Brain microvascular endothelial cell (primary cell): Measurements from ENCODE around the gene MMRN1.

ENCODE experiments used
- DNase-seq: peaks from one replicate; pipeline ENCODE4 v3.0.0-alpha.2; 2020
- H3K27ac ChIP-seq: fragments of 250-450 bp; sonication (Bioruptor Pico); 2 replicates; pipeline ENCODE4 v1.5.1; 2020; ENCODE audit warnings: mild to moderate bottlenecking, moderate library complexity
- H3K27me3 ChIP-seq: fragments of 250-450 bp; sonication (Bioruptor Pico); replicated peaks from 2 replicates; pipeline ENCODE4 v1.5.1; 2020; ENCODE audit warnings: mild to moderate bottlenecking
- H3K36me3 ChIP-seq: fragments of 250-450 bp; sonication (Bioruptor Pico); replicated peaks from 2 replicates; pipeline ENCODE4 v1.5.1; 2020; ENCODE audit warnings: mild to moderate bottlenecking
- H3K4me3 ChIP-seq: 2 replicates; pipeline ENCODE4 v1.5.1; 2011; ENCODE audit warnings: low read depth, mild to moderate bottlenecking, control low read depth, low read length, moderate library complexity
- in situ Hi-C: cut with HindIII; loops from 2 replicates; pipeline ENCODE4 v1.10.0; 2017; ENCODE audit warnings: low sequenced_read_pairs, low pct_ligation_motif_present
- TF ChIP-seq, protein P1 (sequence below): IDR thresholded peaks from 2 replicates; pipeline ENCODE4 v1.5.1; 2011; ENCODE audit warnings: low read depth, mild to moderate bottlenecking, moderate library complexity, low read length, control low read depth, inconsistent platforms; ENCODE audit errors: missing control alignments

Gene MMRN1, protein sequence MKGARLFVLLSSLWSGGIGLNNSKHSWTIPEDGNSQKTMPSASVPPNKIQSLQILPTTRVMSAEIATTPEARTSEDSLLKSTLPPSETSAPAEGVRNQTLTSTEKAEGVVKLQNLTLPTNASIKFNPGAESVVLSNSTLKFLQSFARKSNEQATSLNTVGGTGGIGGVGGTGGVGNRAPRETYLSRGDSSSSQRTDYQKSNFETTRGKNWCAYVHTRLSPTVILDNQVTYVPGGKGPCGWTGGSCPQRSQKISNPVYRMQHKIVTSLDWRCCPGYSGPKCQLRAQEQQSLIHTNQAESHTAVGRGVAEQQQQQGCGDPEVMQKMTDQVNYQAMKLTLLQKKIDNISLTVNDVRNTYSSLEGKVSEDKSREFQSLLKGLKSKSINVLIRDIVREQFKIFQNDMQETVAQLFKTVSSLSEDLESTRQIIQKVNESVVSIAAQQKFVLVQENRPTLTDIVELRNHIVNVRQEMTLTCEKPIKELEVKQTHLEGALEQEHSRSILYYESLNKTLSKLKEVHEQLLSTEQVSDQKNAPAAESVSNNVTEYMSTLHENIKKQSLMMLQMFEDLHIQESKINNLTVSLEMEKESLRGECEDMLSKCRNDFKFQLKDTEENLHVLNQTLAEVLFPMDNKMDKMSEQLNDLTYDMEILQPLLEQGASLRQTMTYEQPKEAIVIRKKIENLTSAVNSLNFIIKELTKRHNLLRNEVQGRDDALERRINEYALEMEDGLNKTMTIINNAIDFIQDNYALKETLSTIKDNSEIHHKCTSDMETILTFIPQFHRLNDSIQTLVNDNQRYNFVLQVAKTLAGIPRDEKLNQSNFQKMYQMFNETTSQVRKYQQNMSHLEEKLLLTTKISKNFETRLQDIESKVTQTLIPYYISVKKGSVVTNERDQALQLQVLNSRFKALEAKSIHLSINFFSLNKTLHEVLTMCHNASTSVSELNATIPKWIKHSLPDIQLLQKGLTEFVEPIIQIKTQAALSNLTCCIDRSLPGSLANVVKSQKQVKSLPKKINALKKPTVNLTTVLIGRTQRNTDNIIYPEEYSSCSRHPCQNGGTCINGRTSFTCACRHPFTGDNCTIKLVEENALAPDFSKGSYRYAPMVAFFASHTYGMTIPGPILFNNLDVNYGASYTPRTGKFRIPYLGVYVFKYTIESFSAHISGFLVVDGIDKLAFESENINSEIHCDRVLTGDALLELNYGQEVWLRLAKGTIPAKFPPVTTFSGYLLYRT

GRCh38 chr4:89894649-89895550, at the start of gene MMRN1:
TSS of gene MMRN1 (plus strand) at chr4:89894854. CDS start at chr4:89894972, 118 bp downstream.
- in situ Hi-C loops = no loop called here
- no peaks in the 10 kb centered on the region for H3K36me3 ChIP-seq
- H3K27ac ChIP-seq = no peak within 1 kb of the TSS
- H3K4me3 ChIP-seq = no peak within 1 kb of the TSS
- TF ChIP-seq, protein P1, sequence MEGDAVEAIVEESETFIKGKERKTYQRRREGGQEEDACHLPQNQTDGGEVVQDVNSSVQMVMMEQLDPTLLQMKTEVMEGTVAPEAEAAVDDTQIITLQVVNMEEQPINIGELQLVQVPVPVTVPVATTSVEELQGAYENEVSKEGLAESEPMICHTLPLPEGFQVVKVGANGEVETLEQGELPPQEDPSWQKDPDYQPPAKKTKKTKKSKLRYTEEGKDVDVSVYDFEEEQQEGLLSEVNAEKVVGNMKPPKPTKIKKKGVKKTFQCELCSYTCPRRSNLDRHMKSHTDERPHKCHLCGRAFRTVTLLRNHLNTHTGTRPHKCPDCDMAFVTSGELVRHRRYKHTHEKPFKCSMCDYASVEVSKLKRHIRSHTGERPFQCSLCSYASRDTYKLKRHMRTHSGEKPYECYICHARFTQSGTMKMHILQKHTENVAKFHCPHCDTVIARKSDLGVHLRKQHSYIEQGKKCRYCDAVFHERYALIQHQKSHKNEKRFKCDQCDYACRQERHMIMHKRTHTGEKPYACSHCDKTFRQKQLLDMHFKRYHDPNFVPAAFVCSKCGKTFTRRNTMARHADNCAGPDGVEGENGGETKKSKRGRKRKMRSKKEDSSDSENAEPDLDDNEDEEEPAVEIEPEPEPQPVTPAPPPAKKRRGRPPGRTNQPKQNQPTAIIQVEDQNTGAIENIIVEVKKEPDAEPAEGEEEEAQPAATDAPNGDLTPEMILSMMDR = no peak
- H3K27me3 ChIP-seq = no peaks in the 10 kb centered on the region
- no peak for DNase-seq

DNA sequence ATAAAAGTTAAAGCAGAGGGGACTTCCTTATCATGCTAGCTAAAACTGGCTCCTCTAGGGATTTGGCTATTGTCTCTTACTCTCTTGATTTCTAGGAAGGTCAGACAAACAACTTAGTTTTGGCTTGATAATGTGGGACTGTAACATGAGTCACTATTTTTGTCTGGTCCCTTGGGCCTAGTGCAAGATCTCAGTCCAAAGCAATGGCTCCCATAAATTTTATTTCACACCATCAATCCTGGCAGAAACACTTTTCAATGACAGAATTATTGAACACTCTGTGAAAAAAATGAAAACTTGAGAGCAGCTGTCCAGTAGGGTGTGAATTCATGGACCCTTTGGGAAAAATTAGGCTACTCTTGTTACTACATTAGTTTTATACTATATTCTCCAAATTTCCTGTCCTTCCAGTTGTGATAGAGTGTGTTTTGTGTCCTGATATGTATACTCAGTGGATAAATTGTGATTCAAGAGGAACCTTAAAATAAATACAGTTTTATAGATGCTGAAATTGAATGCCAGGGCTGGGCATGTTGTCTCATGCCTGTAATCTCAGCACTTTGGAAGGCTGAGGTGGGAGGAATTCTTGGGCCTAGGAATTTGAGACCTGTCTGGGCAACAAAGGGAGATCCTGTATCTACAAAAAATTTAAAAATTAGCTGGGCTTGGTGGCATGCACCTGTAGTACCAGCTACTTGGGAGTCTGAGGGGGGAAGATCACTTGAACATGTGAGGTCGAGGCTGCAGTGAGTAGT, 46.9 kb upstream of the MMRN1 start:
- Histone ChIP-seq H3K27me3 (no peaks in the 10 kb centered on the region), H3K36me3 (no peaks in the 10 kb centered on the region), H3K4me3 (no peak overlapping the region), H3K27ac (no peak overlapping the region)
- in situ Hi-C loops = no loop called here
- no peak for DNase-seq
- TF ChIP-seq, protein P1 = no peak

GRCh38 chr4:89855236-89855635, 39.4 kb upstream of the MMRN1 start:
- in situ Hi-C loops = no loop called here
- H3K27ac ChIP-seq = no peak overlapping the region
- TF ChIP-seq, protein P1 = no peak
- no peak overlapping the region for H3K4me3 ChIP-seq
- H3K27me3 ChIP-seq = no peaks in the 10 kb centered on the region
- no peak for DNase-seq
- no peaks in the 10 kb centered on the region for H3K36me3 ChIP-seq

DNA sequence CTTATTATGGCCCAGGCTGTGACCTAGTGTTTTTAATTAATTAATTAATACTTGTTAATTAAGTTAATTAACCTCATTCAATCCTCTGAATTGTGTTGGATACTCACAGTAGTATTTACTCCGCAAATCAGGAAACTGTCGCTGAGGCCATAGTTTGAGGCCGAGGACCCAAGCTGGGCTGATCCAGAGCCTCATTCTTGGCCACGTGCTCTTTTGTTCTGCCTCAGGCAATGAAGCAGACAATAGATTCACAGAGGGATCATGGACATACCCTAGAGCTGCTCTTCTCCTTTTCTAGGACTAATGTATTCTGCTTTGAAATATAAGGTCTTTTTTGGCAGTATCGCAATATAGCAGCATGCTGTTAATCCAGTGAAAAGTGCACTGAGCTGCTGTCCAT, 33.7 kb upstream of the MMRN1 start:
- no peak for DNase-seq
- in situ Hi-C loops = no loop called here

More for the DNA sequence above, 33.7 kb upstream of the MMRN1 start:
- no peaks in the 10 kb centered on the region for H3K36me3 ChIP-seq
- TF ChIP-seq, protein P1 = no peak
- H3K4me3 ChIP-seq = no peak overlapping the region
- H3K27ac ChIP-seq = no peak overlapping the region
- H3K27me3 ChIP-seq = no peaks in the 10 kb centered on the region
